Stimulated activated CD4-positive, alpha-beta T cell treated with anti-CD3 and anti-CD28 coated beads, Interleukin-12 subunit alpha, Interleukin-12 subunit beta, amount 100 ng/mL, for 48 hours (primary cell): Measurements from ENCODE around the gene FOLR2.

Source experiments
- DNase-seq, 3 donors: peaks; one replicate each; pipeline ENCODE4 v3.0.0-alpha.2; 2020; ENCODE audit warnings: low read depth in 2 of 3, low spot score in 1 of 3

The FOLR2 gene

GRCh38 chr11:72229336-72229924 is 12.8 kb downstream of the FOLR2 start:
- DNase-seq, result no peak

GRCh38 chr11:72229925-72230763 is 13.6 kb downstream of the FOLR2 start:
- no peak for DNase-seq

GRCh38 chr11:72230764-72231365 is 14.3 kb downstream of the FOLR2 start:
- no peak for DNase-seq

- DNase-seq, result no peak
Measured at GRCh38 chr11:72231396-72232259, 15.0 kb downstream of the FOLR2 start.

GRCh38 chr11:72232260-72233055 is 15.9 kb downstream of the FOLR2 start:
- no peak for DNase-seq

GRCh38 chr11:72233056-72233772 is 16.6 kb downstream of the FOLR2 start:
- no peak for DNase-seq

GRCh38 chr11:72233773-72234513 is 17.3 kb downstream of the FOLR2 start:
- no peak for DNase-seq

GRCh38 chr11:72234514-72234830 is 17.9 kb downstream of the FOLR2 start:
- DNase-seq, result no peak

- no peak for DNase-seq
Measured at GRCh38 chr11:72234920-72235319, 18.3 kb downstream of the FOLR2 start.

- DNase-seq, result no peak
Measured at GRCh38 chr11:72235351-72236057, 18.9 kb downstream of the FOLR2 start.

GRCh38 chr11:72236083-72236697 is 19.6 kb downstream of the FOLR2 start:
- no peak for DNase-seq

GRCh38 chr11:72236774-72237111 is 20.1 kb downstream of the FOLR2 start:
- DNase-seq, result no peak

GRCh38 chr11:72237112-72237931 is 20.7 kb downstream of the FOLR2 start:
- no peak for DNase-seq

GRCh38 chr11:72238040-72238450 is 21.5 kb downstream of the FOLR2 start:
- peak in 1 of 3 donors; percentile 50 for DNase-seq

- DNase-seq, result no peak
Measured at GRCh38 chr11:72238492-72239312, 22.1 kb downstream of the FOLR2 start.

GRCh38 chr11:72239313-72239848 is 22.8 kb downstream of the FOLR2 start:
- DNase-seq, result no peak
